Mononuclear cell (primary cell): ENCODE data around the gene PLPP2. TPM values are rescaled to one million over a fixed set of nuclear protein-coding genes. Genes with fewer than 3 reads are reported as not detected.

ENCODE experiments used
- H3K27me3 ChIP-seq: 2 replicates; pipeline ENCODE4 v1.6.0; 2011; ENCODE audit warnings: low read length, control low read depth; ENCODE audit not compliant: insufficient read depth
- H3K4me1 ChIP-seq: 2 replicates; pipeline ENCODE4 v1.5.1; 2011; ENCODE audit warnings: mild to moderate bottlenecking, low read length, control low read depth; ENCODE audit not compliant: insufficient read depth
- H3K4me3 ChIP-seq: 2 replicates; pipeline ENCODE4 v1.5.1; 2011; ENCODE audit warnings: mild to moderate bottlenecking, low read length, moderate library complexity
- H3K9me3 ChIP-seq: 2 replicates; pipeline ENCODE4 v1.5.1; 2011; ENCODE audit warnings: low read depth, mild to moderate bottlenecking, control low read depth, low read length
- total RNA-seq: library from RNA; depleted of rRNA; stranded (reverse); fragments of >200 nt; gene quantifications from one replicate; pipeline ENCODE4 v1.2.3, GENCODE V29; 2012

The PLPP2 gene
- under 0.01 TPM for total RNA-seq

DNA sequence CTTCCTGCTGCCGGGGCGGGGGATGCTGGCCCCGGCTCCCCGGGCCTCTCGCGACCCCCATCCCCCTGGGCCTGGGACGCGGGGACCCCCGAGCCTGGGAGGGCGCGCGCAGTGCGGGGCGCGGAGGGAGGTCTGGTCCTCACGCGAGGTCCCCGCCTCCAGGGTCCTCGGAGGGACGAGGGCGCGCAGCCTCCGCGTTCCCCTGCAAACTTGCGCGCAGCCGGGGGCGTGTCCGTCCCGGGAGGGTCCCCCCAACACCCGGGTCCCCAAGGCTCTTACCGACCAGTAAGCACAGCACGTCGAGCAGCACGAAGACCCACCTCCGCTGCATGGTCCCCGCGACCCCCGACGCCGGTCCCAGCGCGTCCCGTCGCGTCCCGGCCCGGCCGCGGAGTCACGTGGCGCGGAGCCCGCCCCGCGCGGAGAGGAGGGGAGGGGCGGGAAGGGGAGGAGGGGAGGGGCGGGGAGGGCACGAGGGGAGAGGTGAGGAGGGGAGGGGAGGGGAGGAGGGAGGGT lies at the start of gene PLPP2:
Gene PLPP2 (minus strand): TSS at position 398 of the 516 bp plus-strand sequence. CDS start 67 bp downstream, at position 331.
- Histone ChIP-seq H3K4me3 (no peak within 1 kb of the TSS), H3K4me1 (peaks cover 8% of the 10 kb centered on the region), H3K27me3 (peaks cover 31% of the 10 kb centered on the region), H3K9me3 (no peaks in the 10 kb centered on the region)

DNA sequence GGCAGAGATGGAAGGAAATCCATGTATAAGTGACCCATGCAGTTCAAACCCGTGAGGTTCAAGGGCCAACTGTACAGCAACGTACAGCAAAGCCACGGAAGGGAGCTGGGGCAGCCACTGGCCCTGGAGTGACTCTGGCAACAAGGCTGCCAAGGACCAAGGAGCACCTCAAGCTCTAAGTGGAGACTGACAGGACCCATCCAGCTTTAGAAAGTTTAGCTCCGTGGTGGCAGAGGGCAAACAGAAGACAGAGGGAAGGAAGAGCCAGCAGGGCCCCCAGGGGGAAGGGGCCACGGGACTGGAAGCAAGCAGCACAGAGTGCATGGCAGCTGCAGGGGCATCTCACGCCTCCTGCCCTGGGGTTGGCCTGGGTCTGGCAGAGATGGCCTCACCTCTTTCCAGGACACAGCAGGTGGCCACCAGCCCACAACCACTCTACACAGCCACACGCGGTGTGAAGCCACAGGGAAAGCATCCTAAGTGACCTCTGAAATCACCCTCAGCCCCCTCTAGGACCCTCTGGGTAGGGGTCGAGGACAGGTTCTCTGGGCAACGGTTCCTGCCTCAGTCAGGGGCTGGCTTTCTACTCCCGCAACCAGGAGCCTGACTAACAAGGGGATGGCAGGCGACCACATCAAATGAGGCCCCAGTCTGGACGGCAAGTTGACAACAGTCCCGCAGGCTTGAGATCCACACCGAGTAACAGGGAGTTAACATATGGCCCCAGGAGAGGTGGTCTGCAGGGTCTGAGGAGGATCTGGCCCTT lies 49.6 kb upstream of the PLPP2 start:
- no peaks in the 10 kb centered on the region for H3K27me3 ChIP-seq
- H3K4me1 ChIP-seq, result peaks cover 56% of the 10 kb centered on the region
- no peak overlapping the region for H3K4me3 ChIP-seq
- no peaks in the 10 kb centered on the region for H3K9me3 ChIP-seq

DNA sequence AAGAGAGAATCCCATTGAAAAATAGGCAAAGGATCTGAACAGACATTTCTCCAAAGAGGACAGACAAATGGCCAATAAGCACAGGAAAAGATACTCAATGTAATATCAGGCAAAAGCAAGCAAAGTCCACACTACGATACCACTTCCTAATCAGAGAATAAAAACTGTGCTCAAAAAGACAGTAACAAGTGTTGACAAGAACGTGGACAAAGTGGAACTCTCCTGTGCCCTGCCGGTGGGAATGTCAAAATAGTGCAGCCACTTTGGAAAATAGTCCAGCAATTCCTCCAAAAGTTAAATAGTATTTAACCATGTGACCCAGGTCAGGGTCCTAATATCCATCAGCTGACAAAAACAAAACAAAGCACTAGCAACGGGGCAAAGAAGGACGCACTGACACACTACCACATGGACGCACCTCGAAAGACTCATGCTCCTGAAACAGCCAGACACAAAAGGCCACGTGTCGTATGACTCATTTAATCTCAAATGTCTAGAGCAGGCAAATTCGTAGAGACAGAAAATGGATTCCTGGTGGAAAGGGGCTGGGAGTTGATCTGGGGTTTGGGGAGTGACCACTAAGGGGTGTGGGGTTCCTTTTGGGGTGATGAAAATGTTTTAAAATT lies 48.2 kb upstream of the PLPP2 start:
- Histone ChIP-seq H3K4me1 (peaks cover 52% of the 10 kb centered on the region), H3K4me3 (no peak overlapping the region), H3K9me3 (no peaks in the 10 kb centered on the region), H3K27me3 (no peaks in the 10 kb centered on the region)

DNA sequence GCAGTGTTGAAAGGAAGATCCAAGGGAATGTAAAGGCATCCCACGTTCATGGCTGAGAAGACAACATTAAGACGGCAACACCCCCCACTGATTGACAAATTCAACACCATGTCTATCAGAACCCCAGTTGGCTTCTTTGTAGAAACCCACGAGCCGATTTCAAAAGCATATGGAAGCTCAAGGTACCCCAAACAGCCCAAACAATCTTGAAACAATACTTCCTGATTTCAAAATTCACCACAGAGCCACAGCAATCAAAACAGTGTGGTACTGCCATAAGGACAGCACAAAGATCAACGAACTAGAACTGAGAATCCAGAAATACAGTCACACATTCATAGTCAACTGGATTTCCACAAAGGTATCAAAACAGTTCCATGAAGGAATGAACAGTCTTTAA lies 47.2 kb upstream of the PLPP2 start:
- Histone ChIP-seq H3K4me1 (peaks cover 46% of the 10 kb centered on the region), H3K4me3 (no peak overlapping the region), H3K9me3 (no peaks in the 10 kb centered on the region), H3K27me3 (no peaks in the 10 kb centered on the region)

DNA sequence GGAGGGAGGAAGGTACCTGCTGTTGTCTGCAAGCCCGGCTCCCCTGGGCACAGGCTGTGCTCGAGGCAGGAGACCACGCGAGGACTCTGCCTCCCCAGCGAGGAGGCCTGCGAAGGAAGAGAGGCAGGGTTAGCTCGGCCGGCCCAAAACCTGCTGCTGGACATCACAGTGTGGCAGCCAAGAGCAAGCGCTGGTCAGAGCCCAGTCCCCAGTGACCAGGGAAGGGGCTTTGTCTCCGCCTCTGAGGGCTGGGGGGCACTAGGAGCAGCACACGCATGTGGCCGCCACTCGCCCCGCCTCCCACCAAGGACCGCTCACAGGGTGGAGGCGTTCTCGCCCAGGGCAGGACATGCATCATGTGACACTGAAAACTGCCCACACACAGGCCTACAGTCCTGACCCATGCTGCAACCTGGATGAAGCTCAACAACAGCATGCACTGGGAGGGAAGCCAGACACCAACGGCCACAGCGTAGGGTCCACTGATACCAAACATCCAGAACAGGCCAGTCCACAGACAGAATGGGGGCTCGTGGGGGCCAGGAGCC lies 44.9 kb upstream of the PLPP2 start:
- no peaks in the 10 kb centered on the region for H3K27me3 ChIP-seq
- H3K4me1 ChIP-seq, result peaks cover 23% of the 10 kb centered on the region
- no peaks in the 10 kb centered on the region for H3K9me3 ChIP-seq
- no peak overlapping the region for H3K4me3 ChIP-seq

DNA sequence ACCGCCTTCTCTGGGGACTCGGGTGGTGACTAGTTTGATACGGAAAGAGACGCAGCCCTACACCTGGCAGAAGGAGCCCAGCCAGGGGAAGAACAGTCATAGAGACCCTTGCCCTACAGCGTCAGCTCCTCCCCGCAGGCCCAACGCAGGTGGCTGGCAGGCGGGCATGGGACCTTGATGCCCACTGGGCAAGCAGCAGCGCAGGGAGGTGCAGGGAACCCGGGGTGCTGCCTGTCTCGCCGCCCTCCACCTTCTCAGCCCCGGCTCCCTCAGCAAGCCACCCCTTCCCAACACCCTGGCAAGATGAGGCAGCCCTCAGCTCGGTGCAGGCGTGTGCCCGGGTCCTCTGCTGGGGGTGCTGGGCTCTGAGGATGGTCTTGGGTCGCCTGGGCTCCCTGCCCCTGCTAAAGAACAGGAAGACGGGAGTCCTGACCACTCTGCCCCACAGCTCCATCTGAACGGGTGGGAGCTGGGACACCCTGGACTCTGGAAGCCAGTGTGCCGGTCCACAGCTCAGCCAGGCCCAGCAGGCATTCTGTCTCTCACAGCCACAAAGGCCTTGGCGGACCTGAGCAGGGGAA lies 44.4 kb upstream of the PLPP2 start:
- Histone ChIP-seq H3K27me3 (no peaks in the 10 kb centered on the region), H3K4me3 (no peak overlapping the region), H3K9me3 (no peaks in the 10 kb centered on the region), H3K4me1 (peaks cover 18% of the 10 kb centered on the region)

DNA sequence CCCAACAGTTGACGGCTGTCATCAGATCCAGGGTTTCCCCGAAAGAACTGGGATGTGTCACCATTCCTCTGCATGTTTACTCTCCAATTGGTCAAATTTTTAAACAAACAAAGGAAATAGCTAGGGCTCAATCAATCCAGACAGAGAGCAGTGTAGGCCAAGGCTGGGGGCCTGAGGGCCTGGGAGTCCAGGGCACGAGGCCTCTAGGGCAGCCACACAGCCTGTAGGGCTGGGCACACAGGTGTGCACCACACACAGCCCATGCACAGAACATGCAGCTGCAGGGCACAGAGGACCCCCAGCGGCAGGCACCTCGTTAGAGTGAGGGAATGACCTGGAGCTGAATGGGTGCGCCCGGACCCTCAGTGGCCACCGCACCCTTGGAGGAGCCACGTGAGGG lies 43.9 kb upstream of the PLPP2 start:
- Histone ChIP-seq H3K4me1 (peaks cover 15% of the 10 kb centered on the region), H3K27me3 (no peaks in the 10 kb centered on the region), H3K9me3 (no peaks in the 10 kb centered on the region), H3K4me3 (no peak overlapping the region)

DNA sequence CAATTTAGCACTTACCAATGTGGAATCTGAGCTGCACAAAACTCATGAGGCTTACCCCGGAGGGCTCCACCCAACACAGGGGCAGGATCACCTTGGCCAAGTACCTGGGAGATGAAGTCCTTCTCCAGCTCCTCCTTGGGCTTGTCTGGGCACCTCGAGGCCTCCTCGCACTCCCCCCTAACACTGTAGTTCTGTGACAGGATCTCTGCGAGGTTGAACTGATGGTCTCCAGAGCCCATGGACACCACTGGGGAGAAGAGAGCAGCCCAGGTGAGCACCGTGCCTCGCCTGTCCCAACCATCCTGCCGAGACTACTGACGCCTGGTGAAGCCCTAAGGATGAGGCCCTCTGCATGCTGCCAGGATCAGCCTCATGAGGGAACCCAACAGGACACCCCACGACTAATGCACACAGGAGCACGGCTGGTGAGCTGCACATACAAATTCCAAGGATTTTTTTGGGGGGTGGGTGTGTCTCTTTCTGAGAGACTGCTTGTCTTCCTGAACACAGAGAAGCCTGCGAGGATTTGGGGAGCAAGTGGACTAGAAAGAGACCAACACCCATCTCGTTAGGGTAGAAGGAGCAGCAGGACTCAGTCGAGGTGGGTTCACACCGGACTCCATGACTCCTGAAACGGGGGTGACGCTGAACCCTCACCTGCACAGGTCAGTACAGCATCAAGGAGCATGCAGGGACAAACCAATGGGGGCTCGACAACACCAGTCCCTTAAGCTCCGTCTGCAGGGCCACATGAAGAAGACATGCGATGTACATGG lies 43.3 kb upstream of the PLPP2 start:
- no peak overlapping the region for H3K4me3 ChIP-seq
- H3K4me1 ChIP-seq, result peaks cover 13% of the 10 kb centered on the region
- no peaks in the 10 kb centered on the region for H3K27me3 ChIP-seq

DNA sequence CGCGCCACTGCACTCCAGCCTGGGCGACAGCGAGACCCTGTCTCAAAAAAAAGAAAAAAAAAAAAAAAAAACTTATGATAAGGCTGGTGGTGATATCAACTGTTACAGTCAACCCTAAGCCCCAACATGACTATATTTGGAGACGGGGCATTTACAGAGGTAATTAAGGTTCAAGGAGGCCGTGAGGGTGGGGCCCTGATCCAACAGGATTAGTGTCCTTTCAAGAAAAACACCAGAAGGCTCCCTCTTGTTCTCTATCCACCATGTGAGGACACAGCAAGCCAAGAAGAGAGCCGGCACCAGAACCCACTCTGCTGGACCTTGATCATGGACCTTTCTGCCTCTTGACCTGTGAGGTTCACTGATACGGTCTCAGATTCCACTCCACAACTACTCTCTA lies 39.3 kb upstream of the PLPP2 start:
- H3K9me3 ChIP-seq, result peaks cover 9% of the 10 kb centered on the region
- no peaks in the 10 kb centered on the region for H3K27me3 ChIP-seq
- no peaks in the 10 kb centered on the region for H3K4me1 ChIP-seq
- H3K4me3 ChIP-seq, result no peak overlapping the region

More for the DNA sequence above, 43.3 kb upstream of the PLPP2 start:
- no peaks in the 10 kb centered on the region for H3K9me3 ChIP-seq

DNA sequence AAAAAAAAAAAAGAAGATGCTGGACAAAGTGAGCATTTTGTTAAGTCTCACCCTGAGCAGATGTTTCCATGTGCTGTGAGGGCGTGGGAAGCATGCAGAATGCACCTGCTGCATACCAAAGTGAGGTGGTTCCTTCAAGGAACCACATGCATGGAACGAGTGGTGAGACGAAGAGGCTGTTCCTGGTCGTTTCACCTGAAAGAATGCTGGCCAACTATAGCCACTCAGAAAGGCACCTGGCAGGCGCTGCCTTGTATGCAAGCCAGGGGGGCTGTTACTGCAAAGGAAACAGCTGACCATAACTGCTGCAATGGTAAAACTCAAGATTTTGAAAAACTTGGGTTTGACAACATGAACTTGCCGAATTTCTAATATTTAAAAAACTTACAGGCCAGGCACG lies 38.7 kb upstream of the PLPP2 start:
- H3K4me3 ChIP-seq, result no peak overlapping the region
- no peaks in the 10 kb centered on the region for H3K4me1 ChIP-seq
- no peaks in the 10 kb centered on the region for H3K27me3 ChIP-seq
- peaks cover 9% of the 10 kb centered on the region for H3K9me3 ChIP-seq

DNA sequence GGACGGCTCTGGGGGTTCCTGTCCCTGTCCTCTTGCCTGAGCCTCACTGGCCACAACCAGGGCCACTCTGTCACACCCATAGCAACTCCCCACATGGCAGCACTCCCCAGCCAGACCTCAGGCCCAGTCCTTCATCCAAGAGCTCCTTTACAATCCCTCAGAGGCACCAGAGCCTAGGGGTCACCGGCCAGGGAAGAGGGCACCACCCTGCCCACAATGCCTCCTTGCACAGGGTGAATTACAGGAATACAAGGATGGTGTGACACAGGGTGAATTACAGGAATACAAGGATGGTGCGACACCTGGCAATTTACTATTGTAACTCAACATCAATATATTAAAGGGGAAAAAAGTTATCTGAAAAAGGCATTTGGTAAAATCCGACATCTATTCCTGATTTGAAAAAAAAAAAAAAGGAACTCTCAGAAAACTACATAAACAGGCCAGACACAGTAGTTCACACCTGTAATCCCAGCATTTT lies 36.9 kb upstream of the PLPP2 start:
- Histone ChIP-seq H3K9me3 (peaks cover 9% of the 10 kb centered on the region), H3K4me3 (no peak overlapping the region), H3K4me1 (no peaks in the 10 kb centered on the region), H3K27me3 (no peaks in the 10 kb centered on the region)

DNA sequence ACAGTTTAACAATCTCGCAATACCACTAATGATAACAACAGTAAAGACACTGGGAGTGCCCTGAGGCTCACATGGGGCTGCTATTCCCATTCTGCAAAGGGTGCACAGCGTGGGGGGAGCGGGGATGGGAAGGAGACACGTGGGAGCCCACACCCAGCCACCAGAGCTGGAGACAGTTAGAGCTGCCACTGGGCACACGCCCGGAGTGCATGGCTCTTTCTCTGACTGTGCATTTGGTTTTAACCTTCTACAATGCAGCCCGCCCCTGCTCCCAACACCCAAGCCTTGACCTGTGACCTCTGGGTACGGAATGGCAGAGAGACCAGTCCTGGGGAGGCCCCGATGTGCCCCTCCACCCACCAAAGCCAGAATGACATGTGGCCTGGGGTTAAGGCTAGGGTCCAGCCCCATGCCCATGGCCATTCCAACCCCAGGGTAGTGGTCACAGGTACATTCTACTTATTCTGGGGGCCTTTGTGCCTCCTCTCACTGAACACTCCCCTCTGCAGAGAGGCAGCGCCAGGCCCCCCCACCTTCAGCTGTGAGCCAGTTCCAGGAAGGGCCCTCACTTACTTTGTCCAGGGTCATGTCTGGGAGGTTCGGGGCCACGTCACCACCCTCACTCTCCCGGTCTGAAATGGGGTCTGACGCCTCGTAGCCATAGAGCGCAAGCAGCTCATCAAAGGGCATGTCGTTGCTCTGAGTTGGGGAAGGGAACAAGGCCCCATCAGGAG lies 36.3 kb upstream of the PLPP2 start:
- Histone ChIP-seq H3K4me3 (no peak overlapping the region), H3K4me1 (no peaks in the 10 kb centered on the region), H3K27me3 (no peaks in the 10 kb centered on the region), H3K9me3 (peaks cover 9% of the 10 kb centered on the region)

DNA sequence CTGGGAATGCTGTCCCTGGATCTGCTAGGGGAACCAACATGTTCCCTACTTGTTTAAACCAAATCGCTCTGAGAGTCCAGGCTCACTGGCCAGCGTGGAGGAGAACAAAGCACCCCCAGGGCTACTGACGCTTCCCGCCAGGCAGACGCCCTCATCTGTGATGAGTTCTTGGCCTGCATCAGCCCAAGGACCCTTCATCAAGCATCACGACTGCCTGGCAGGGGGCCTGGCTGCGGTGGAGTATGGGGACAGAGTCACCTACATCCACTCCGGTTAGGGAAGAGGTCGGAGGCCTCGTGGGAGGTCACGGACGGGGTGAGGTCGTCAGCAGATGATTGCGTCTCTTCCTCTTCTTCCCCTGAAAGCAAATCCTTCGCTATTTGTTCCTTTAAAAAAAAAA lies 35.7 kb upstream of the PLPP2 start:
- Histone ChIP-seq H3K27me3 (no peaks in the 10 kb centered on the region), H3K4me1 (no peaks in the 10 kb centered on the region), H3K9me3 (peaks cover 9% of the 10 kb centered on the region), H3K4me3 (no peak overlapping the region)

DNA sequence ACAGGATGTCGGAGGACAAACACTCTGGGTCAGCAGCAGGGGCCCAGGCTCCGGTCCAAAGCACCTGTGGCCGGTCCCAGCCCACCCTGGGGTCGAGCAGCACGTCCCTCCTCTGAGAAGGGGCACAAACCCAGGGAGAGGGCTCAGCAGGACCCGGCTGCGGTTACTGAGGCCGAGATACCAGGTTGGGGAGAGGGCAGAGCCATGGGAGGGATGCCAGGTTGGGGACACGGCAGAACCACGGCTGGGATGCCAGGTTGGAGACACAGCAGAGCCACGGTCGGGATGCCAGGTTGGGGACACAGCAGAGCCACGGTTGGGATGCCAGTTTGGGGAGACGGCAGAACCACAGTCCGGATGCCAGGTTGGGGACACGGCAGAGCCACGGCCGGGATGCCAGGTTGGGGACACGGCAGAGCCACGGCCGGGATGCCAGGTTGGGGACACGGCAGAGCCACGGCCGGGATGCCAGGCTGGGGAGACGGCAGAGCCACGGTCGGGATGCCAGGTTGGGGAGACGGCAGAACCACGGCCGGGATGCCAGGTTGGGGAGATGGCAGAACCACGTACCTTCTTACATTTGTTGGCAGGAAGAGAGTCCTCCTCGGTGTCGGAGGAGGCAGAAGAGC lies 34.8 kb upstream of the PLPP2 start:
- Histone ChIP-seq H3K4me1 (no peaks in the 10 kb centered on the region), H3K4me3 (no peak overlapping the region), H3K27me3 (no peaks in the 10 kb centered on the region), H3K9me3 (peaks cover 9% of the 10 kb centered on the region)
